ENCODE data around the gene CPED1. TPM values are rescaled to one million over a fixed set of nuclear protein-coding genes. Genes with fewer than 3 reads are reported as not detected.

Gene CPED1
- total RNA-seq, 4 donors from 2014 or later, result 1.9 to 4.4 (median 3.7) TPM

DNA sequence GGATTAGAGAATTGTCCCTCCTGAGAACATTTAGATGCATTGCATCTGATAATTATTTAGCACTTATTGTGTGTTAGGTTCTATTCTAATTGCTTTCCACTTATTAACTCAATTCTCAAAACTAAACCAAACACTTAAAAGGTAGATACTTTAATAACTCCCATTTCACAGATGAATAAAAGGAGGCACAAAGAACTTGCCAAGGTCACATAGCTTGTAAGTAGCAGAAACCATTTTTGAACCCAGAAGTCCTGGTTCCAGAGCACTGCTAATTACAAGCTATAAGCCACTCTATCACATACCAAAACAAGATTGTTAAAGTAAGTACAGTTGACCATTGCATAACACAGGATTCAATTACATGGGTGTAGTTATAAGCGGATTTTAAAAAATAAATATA is 164.9 kb downstream of the CPED1 start:
- no peak overlapping the region for H3K4me3 ChIP-seq (ENCODE audit: low read depth, poor library complexity, severe bottlenecking)
- no peak for DNase-seq (ENCODE audit: low spot score in 2 of 2)
- intact Hi-C loops (cut with DNase I; ENCODE audit: low total_unique reads), result no loop called here
- WGBS, 2 donors, result 95 to 97% methylated on average over 1 of the region's 1 CpG
- TF ChIP-seq POLR2A (IDR thresholded peaks at IDR 0.05), result no peak
- TF ChIP-seq, protein P1, sequence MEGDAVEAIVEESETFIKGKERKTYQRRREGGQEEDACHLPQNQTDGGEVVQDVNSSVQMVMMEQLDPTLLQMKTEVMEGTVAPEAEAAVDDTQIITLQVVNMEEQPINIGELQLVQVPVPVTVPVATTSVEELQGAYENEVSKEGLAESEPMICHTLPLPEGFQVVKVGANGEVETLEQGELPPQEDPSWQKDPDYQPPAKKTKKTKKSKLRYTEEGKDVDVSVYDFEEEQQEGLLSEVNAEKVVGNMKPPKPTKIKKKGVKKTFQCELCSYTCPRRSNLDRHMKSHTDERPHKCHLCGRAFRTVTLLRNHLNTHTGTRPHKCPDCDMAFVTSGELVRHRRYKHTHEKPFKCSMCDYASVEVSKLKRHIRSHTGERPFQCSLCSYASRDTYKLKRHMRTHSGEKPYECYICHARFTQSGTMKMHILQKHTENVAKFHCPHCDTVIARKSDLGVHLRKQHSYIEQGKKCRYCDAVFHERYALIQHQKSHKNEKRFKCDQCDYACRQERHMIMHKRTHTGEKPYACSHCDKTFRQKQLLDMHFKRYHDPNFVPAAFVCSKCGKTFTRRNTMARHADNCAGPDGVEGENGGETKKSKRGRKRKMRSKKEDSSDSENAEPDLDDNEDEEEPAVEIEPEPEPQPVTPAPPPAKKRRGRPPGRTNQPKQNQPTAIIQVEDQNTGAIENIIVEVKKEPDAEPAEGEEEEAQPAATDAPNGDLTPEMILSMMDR (IDR thresholded peaks at IDR 0.05), result no peak

- TF ChIP-seq POLR2A (IDR thresholded peaks at IDR 0.05), result no peak
- TF ChIP-seq, protein P1 (IDR thresholded peaks at IDR 0.05), result no peak
- WGBS, 2 donors, result 83 to 85% methylated on average over 1 of the region's 1 CpG
- H3K4me3 ChIP-seq (ENCODE audit: low read depth, poor library complexity, severe bottlenecking), result no peak overlapping the region
- no peak for DNase-seq (ENCODE audit: low spot score in 2 of 2)
- intact Hi-C loops (cut with DNase I; ENCODE audit: low total_unique reads), result no loop called here
These were observed 165.5 kb downstream of the CPED1 start for GRCh38 chr7:121153995-121154394.

DNA sequence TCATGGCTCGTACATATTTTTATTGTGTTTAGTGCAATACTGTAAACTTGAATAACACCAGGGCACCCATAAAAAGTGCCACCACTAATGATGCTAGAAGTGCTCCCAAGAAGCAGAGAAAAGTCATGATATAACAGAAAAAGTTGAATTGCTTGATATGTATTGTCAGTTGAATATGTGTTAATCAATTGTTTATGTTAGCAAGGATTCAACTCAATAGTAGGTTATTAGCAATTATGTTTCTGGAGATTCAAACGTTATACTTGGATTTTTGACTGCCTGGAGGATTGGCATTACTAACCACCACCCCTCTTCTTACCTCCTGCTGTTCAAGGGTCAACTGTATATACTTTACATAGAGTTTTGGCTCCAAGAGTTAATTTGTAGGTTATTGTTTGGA is 168.3 kb downstream of the CPED1 start:
- WGBS, 2 donors, result 66 to 79% methylated on average over 2 of the region's 2 CpGs
- no peak overlapping the region for H3K4me3 ChIP-seq (ENCODE audit: low read depth, poor library complexity, severe bottlenecking)
- intact Hi-C loops (cut with DNase I; ENCODE audit: low total_unique reads), result no loop called here
- DNase-seq (ENCODE audit: low spot score in 2 of 2), result no peak
- TF ChIP-seq POLR2A (IDR thresholded peaks at IDR 0.05), result no peak
- TF ChIP-seq, protein P1 (IDR thresholded peaks at IDR 0.05), result no peak

- TF ChIP-seq POLR2A (IDR thresholded peaks at IDR 0.05), result no peak
- TF ChIP-seq, protein P1 (IDR thresholded peaks at IDR 0.05), result no peak
- DNase-seq (ENCODE audit: low spot score in 2 of 2), result no peak
- WGBS, 2 donors, result 83 to 84% methylated on average over 4 of the region's 4 CpGs
- intact Hi-C loops (cut with DNase I; ENCODE audit: low total_unique reads), result no loop called here
- H3K4me3 ChIP-seq (ENCODE audit: low read depth, poor library complexity, severe bottlenecking), result no peak overlapping the region
These were observed 168.8 kb downstream of the CPED1 start for GRCh38 chr7:121157341-121157751.

DNA sequence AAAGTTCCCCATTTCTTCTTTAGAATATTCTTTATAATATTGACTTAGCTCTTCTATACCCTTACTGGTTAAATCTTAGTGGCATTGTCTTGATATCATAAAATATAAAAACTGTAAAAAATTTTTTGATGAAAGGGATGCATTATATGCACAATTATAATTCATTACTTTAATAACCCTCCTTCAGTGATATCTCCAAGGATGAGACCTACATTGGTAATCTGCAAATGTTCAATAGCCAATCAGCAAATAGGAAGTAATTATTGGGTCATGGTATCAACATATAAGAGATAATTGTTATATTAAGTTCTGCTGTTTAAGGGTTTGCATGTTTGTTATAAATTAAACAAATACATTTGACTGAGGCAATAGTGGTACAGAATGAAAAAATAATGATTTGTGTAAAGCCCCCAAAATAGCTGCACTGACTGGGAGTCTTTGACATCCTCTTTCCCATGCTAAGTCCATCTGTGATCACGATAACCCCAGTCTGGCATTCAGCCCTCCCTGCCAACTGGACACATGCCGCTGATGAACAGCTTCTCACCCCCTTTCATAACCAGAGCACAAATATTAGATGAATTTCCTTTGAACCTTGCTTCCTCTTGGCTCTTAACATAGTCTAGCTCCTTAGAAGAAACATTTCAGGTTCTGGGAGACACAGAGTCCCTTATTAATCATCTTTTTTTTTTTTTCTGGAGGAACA is 169.5 kb downstream of the CPED1 start:
- no peak for TF ChIP-seq POLR2A (IDR thresholded peaks at IDR 0.05)
- TF ChIP-seq, protein P1 (IDR thresholded peaks at IDR 0.05), result no peak
- intact Hi-C loops (cut with DNase I; ENCODE audit: low total_unique reads), result no loop called here

GRCh38 chr7:121158665-121159064 is 170.2 kb downstream of the CPED1 start:
- TF ChIP-seq POLR2A (IDR thresholded peaks at IDR 0.05), result no peak
- TF ChIP-seq, protein P1 (IDR thresholded peaks at IDR 0.05), result no peak
- intact Hi-C loops (cut with DNase I; ENCODE audit: low total_unique reads), result no loop called here
- WGBS, 2 donors, result 49 to 50% methylated on average over 3 of the region's 3 CpGs
- no peak for DNase-seq (ENCODE audit: low spot score in 2 of 2)
- no peak overlapping the region for H3K4me3 ChIP-seq (ENCODE audit: low read depth, poor library complexity, severe bottlenecking)

More for the DNA sequence above, 169.5 kb downstream of the CPED1 start:
- WGBS, 2 donors, result 59 to 77% methylated on average over 2 of the region's 2 CpGs
- no peak overlapping the region for H3K4me3 ChIP-seq (ENCODE audit: low read depth, poor library complexity, severe bottlenecking)
- no peak for DNase-seq (ENCODE audit: low spot score in 2 of 2)
